ENCODE measurements around the gene KMT5C.

KMT5C gene

DNA sequence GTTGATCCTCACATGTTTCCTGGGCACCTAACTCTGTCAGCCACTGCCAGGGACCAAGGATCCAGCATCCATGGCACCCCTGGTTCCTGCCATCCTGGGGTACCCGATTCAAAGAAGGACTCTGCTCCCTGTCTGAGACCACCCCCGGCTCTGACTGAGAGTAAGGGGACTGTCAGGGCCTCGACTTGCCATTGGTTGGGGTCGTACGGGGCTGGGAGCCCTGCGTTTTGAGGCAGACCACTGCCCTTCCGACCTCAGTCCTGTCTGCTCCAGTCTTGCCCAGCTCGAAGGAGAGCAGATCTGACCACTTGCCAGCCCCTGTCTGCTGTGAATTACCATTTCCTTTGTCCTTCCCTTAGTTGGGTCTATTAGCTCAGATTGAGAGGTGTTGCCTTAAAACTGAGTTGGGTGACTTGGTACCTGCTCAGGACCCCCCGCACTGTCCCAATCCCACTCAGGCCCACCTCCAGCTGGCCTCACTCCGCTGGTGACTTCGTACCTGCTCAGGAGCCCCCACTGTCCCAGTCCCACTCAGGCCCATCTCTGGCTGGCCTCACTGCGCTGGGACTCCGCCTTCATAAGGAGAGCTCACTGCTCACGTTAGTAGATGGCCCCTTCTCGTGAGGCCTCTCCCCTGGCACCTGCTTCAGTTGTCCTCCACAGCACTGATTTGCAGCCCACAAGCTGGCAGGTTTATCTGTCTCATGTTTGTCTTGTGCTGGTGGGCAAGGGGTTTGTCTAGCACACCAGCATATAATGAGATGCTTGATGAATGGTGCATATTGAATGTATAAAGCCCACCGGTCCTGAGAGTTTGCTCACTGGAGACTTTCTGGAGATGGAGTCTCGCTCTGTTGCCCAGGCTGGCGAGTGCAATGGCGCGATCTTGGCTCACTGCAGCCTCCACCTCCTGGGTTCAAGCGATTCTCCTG, 50.0 kb downstream of the KMT5C start:
- no peak for FAIRE-seq

DNA sequence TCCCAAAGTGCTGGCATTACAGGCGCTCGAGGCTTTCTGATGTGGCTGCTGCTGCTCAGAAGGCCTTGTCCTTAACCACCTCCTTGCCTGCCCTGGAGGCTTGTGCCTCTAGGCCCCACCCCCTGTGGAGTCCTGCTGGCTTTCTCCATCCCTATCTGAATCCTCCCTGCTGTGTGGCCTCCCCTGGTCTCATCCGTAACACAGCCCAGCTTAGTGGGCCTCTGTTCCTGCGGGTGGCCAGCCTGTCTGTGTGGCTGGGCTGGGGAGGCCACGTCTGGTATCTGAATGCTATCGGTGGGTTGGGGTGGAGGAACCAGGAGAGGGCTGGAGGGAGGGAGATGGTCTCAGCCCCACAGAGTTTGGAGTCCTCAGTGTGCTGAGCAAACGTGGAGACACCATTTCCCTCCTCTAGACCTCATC, 50.8 kb downstream of the KMT5C start:
- FAIRE-seq, result no peak

DNA sequence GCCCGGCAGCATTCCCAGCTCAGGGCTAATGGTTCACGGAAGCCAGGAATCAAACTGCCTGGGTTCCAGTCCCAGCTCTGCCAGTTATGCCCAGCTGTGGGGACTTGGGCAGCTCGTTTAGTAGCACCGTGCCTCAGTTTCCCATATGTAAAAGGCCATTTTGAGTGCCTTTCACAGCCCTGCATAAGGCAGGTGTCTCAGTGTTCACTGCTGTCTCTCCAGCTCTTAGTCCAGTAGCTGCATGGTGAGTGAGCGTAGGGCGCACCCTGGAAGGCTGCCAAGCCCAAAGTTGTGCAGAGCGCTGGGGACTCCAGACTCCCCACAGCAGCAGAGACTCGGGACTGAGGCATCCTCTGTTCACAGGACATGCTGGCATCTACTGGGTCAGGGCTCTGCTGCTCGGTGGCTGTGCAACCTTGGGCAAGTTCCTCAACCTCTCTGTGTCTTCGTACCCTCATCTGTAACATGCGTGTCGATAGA, 51.6 kb downstream of the KMT5C start:
- FAIRE-seq, result no peak

DNA sequence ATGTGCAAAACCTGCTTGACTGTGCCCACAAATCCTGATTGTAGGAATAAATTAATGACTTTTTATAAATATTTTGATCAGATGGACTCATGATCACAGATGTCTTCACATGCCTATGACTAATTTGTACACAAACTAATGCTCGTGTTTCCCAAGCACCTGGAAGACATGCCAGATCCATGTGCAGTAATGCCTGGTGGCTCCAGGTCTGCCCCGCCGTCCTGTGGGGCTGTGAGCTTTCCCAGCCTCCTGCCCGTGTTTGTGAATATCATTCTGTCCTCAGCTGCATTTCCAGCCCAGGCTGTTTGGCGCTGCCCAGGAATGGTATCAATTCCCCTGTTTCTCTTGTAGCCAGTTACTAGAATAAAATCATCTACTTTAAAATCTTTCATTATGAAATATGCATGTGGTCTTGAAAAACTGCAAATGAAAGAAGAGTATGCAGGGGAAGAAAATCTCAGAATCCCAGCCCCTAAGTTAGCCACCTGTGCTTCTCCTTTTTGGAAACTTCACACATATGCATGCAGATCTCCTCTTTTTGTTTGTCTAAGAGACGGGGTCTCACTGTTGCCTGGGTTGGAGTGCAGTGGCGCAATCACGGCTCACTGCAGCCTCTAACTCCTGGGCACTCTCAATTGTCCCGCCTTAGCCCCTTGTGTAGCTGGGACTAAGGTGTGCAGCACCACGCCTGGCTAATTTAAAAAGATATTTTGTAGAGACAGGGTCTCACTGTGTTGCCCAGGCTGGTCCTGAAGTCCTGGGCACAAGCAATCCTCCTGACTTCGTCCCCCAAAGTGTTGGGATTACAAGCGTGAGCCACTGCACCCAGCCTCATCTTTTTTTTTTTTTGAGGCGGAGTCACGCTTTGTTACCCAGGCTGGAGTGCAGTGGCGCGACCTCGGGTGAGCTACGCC, 52.3 kb downstream of the KMT5C start:
- no peak for FAIRE-seq

DNA sequence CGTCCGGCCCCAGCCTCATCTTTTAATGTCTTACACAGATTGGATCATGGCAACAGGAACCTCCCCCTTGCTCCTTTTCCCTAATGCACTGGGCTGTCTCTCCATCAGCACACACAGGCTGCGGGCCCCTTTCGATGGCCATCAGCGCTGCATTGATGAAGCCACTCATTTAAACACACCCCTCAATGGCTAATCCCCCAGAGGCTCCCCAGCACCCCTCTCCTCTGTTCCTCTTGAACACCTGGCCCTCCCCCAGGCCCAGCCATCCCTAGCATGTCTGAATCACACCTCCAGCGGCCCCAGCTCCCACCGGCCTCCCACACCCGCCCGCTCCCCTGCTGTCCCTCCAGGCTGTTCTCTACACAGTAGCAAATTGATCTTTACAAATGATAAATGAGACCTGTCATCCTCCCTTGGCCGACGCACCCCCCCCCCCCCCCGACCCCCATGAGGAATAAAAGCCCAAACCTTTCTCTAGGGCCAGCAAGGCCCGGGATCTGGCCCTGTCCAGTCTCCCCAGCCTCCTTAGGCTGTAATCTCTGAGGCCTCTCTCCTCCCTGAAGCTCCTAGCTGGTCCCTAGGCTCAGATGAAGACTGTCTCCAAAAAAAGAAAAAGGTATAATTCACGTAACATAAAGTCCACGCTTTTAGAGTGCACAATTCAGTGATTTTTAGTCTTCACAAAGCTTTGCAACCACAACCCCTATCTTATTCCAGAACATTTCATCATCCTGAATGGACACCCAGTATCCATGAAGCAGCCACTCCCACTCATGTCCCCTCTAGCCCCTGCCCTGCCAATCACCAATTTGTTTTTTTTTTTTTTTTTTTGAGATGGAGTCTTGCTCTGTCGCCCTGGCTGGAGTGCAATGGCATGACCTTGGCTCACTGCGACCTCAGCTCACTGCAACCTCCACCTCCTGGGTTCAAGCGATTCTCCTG, 53.4 kb downstream of the KMT5C start:
- FAIRE-seq, result no peak
